Measurements from ENCODE around the gene KIAA1217.

DNA sequence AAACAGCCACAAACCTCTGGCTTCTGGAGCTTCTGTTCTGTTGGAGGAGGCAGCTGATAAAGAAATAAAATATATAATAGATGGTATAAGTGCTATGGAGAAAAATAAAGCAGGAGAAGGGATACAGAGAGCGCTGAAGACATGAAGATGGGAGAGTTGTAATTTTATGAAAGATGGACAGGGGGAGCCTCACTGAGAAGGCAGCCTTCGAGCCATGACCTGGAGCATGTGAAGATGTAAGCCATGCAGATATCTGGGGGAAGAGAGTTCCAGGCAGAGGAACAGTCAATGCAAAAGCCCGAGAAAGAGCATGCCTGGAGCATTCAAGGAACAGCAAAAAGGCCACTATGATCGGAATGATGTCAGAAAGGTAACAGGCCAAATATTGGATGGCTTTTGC is 187.5 kb downstream of the KIAA1217 start:
- TF ChIP-seq SMC3 (IDR thresholded peaks at IDR 0.05) (no peak), NPAS2 (CRISPR knock-in tag; IDR thresholded peaks at IDR 0.05; ENCODE audit: borderline replicate concordance) (no peak), POLR2A (IDR thresholded peaks at IDR 0.05; ENCODE audit: low read length) (no peak), CEBPB (IDR thresholded peaks at IDR 0.05) (no peak), JUNB (IDR thresholded peaks at IDR 0.05) (no peak), EHF (CRISPR knock-in tag; IDR thresholded peaks at IDR 0.05) (no peak), SREBF2 (IDR thresholded peaks at IDR 0.05) (no peak), CTCF (IDR thresholded peaks at IDR 0.05) (no peak), RNF2 (IDR thresholded peaks at IDR 0.05; ENCODE audit: borderline replicate concordance, low read depth) (no peak), RAD21 (conservative IDR thresholded peaks at IDR 0.05 in 1 of 2, IDR thresholded peaks at IDR 0.05 in 1 of 2) (no peak), RARB (CRISPR knock-in tag; IDR thresholded peaks at IDR 0.05) (no peak), KDM5A (IDR thresholded peaks at IDR 0.05) (no peak), JUN (IDR thresholded peaks at IDR 0.05) (no peak)
- TF ChIP-seq, protein P1, sequence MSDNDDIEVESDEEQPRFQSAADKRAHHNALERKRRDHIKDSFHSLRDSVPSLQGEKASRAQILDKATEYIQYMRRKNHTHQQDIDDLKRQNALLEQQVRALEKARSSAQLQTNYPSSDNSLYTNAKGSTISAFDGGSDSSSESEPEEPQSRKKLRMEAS (IDR thresholded peaks at IDR 0.05): no peak
